WERI-Rb-1 (cell line): Measurements from ENCODE around the gene ANKS6.

Experiments
- DNase-seq: peaks from one replicate; pipeline ENCODE4 v3.0.0-alpha.2; 2020
- H3K27ac ChIP-seq: fragments of 250-450 bp; sonication (Bioruptor Pico); 2 replicates; pipeline ENCODE4 v1.5.1; 2020; ENCODE audit warnings: mild to moderate bottlenecking, moderate library complexity
- H3K27me3 ChIP-seq: fragments of 250-450 bp; sonication (Bioruptor Pico); 2 replicates; pipeline ENCODE4 v1.5.1; 2021; ENCODE audit warnings: mild to moderate bottlenecking, low read depth, moderate library complexity; ENCODE audit not compliant: insufficient read depth, severe bottlenecking
- H3K36me3 ChIP-seq: fragments of 250-450 bp; sonication (Bioruptor Pico); 2 replicates; pipeline ENCODE4 v1.5.1; 2020; ENCODE audit warnings: mild to moderate bottlenecking, moderate library complexity
- H3K4me3 ChIP-seq: 2 replicates; pipeline ENCODE4 v1.5.1; 2011; ENCODE audit warnings: low read depth, mild to moderate bottlenecking, control low read depth, low read length
- H3K9me3 ChIP-seq: fragments of 250-450 bp; sonication (Bioruptor Pico); 2 replicates; pipeline ENCODE4 v1.5.1; 2021; ENCODE audit warnings: mild to moderate bottlenecking, moderate library complexity; ENCODE audit not compliant: severe bottlenecking
- CTCF ChIP-seq: IDR thresholded peaks from 2 replicates; pipeline ENCODE4 v1.5.1; 2011; ENCODE audit warnings: low read depth, mild to moderate bottlenecking, control low read depth, inconsistent platforms, low read length

Gene ANKS6

GRCh38 chr9:98721643-98722042 lies 74.7 kb downstream of the ANKS6 start:
- TF ChIP-seq CTCF, result no peak
- H3K27me3 ChIP-seq, result no peaks in the 10 kb centered on the region

DNA sequence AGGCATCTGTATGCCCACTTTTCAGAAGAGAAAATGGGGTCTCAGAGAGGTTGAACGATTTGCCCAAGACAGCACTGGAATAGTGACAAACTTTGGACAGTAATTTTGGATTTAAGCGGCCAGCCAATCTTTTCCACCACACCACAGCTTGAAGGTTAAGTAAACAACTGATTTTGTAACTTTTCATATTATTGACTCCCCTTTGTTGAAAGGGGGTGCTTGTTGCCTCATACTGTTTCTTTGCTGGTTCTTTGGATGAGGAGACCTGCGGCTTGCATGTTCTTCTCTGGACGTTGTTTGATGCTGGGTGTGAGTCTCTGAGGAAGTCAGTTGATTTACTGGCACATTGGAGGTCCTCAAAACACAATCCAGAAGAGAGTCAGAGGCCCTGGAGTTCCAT lies 76.0 kb downstream of the ANKS6 start:
- peaks cover 6% of the 10 kb centered on the region for H3K9me3 ChIP-seq
- no peaks in the 10 kb centered on the region for H3K36me3 ChIP-seq
- H3K27me3 ChIP-seq, result no peaks in the 10 kb centered on the region
- TF ChIP-seq CTCF, result no peak
- no peak overlapping the region for H3K4me3 ChIP-seq
- H3K27ac ChIP-seq, result no peak overlapping the region
- no peak for DNase-seq

More at GRCh38 chr9:98721643-98722042, 74.7 kb downstream of the ANKS6 start:
- peaks cover 6% of the 10 kb centered on the region for H3K9me3 ChIP-seq
- H3K4me3 ChIP-seq, result no peak overlapping the region
- DNase-seq, result no peak
- no peak overlapping the region for H3K27ac ChIP-seq
- no peaks in the 10 kb centered on the region for H3K36me3 ChIP-seq

- H3K27ac ChIP-seq, result no peak overlapping the region
- H3K27me3 ChIP-seq, result no peaks in the 10 kb centered on the region
- no peak for DNase-seq
- no peak overlapping the region for H3K4me3 ChIP-seq
- no peak for TF ChIP-seq CTCF
- no peaks in the 10 kb centered on the region for H3K36me3 ChIP-seq
- peaks cover 1% of the 10 kb centered on the region for H3K9me3 ChIP-seq
Observed at GRCh38 chr9:98719055-98719454, 77.3 kb downstream of the ANKS6 start.

DNA sequence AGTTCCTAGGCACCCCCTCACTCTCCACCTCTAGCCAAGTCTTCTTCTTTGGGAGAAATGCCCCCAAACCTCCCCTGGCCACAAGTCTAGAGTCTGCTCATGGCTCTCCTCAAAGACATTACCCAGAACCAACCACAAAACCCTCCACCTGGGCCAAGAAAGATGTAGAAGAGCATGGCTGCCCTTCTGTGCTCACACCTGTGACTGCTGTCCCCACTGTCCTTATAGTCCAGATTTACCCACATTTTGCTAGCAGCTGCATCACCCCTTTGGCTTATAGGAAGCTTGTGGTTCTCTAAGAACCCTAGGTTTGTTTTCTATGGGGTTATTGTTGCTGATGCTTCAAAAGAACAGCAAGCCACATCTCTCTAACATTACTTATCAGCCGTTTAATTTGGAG lies 81.5 kb downstream of the ANKS6 start:
- no peak for DNase-seq
- Histone ChIP-seq H3K27me3 (no peaks in the 10 kb centered on the region), H3K36me3 (no peaks in the 10 kb centered on the region), H3K4me3 (no peak overlapping the region), H3K9me3 (no peaks in the 10 kb centered on the region), H3K27ac (no peak overlapping the region)
- no peak for TF ChIP-seq CTCF

- Histone ChIP-seq H3K36me3 (no peaks in the 10 kb centered on the region), H3K9me3 (no peaks in the 10 kb centered on the region), H3K4me3 (no peak overlapping the region), H3K27me3 (no peaks in the 10 kb centered on the region), H3K27ac (no peak overlapping the region)
- TF ChIP-seq CTCF, result no peak
- no peak for DNase-seq
Observed at GRCh38 chr9:98712987-98713386, 83.4 kb downstream of the ANKS6 start.
